GM18861 (cell line): ENCODE results near the gene PLA2G2C.
"Not testable (repeated sequence)": the region's sequence is repeated elsewhere in the genome, so short reads cannot be mapped to it uniquely, and the experiment has no call there.

ENCODE experiments used
- ATAC-seq: cut with Tn5 transposase; IDR thresholded peaks from one replicate; pipeline ENCODE4 v1.9.1; 2021; ENCODE audit not compliant: unreplicated experiment

The PLA2G2C gene

GRCh38 chr1:20185834-20186782 lies at the start of gene PLA2G2C, which contains the start of gene UBXN10:
TSS of gene PLA2G2C (minus strand) at chr1:20186518. CDS start at chr1:20177363, 9,155 bp downstream.
TSS of gene UBXN10 (plus strand) at chr1:20186096. CDS start at chr1:20190562, 4,466 bp downstream.
- no peak for ATAC-seq

- ATAC-seq, result no peak
Measured at GRCh38 chr1:20234788-20235535, 48.6 kb upstream of the PLA2G2C start.

GRCh38 chr1:20233866-20234265 lies 47.5 kb upstream of the PLA2G2C start:
- no peak for ATAC-seq

- ATAC-seq, result no peak
Measured at GRCh38 chr1:20233394-20233793, 47.1 kb upstream of the PLA2G2C start.

GRCh38 chr1:20232564-20232963 lies 46.2 kb upstream of the PLA2G2C start:
- ATAC-seq, result not testable (repeated sequence)

GRCh38 chr1:20229171-20229570 lies 42.9 kb upstream of the PLA2G2C start:
- no peak for ATAC-seq

- no peak for ATAC-seq
Measured at GRCh38 chr1:20228314-20228825, 42.1 kb upstream of the PLA2G2C start.

- no peak for ATAC-seq
Measured at GRCh38 chr1:20227704-20228103, 41.4 kb upstream of the PLA2G2C start.

GRCh38 chr1:20224546-20224945 lies 38.2 kb upstream of the PLA2G2C start:
- ATAC-seq, result no peak

GRCh38 chr1:20223551-20224419 lies 37.5 kb upstream of the PLA2G2C start:
- no peak for ATAC-seq

- ATAC-seq, result no peak
Measured at GRCh38 chr1:20223106-20223505, 36.8 kb upstream of the PLA2G2C start.

- no peak for ATAC-seq
Measured at GRCh38 chr1:20220036-20220435, 33.7 kb upstream of the PLA2G2C start.

- not testable (repeated sequence) for ATAC-seq
Measured at GRCh38 chr1:20219053-20219452, 32.7 kb upstream of the PLA2G2C start.

- no peak for ATAC-seq
Measured at GRCh38 chr1:20216574-20216973, 30.3 kb upstream of the PLA2G2C start.

- ATAC-seq, result no peak
Measured at GRCh38 chr1:20215716-20216115, 29.4 kb upstream of the PLA2G2C start.

- ATAC-seq, result no peak
Measured at GRCh38 chr1:20212685-20213331, 26.5 kb upstream of the PLA2G2C start.

- no peak for ATAC-seq
Measured at GRCh38 chr1:20212085-20212684, 25.9 kb upstream of the PLA2G2C start.

GRCh38 chr1:20211511-20211931 lies 25.2 kb upstream of the PLA2G2C start:
- no peak for ATAC-seq

- ATAC-seq, result no peak
Measured at GRCh38 chr1:20210736-20211460, 24.6 kb upstream of the PLA2G2C start.
